GM21528 (cell line): Measurements from ENCODE around the gene ADCK1.
"Not testable (repeated sequence)": the region's sequence is repeated elsewhere in the genome, so short reads cannot be mapped to it uniquely, and the experiment has no call there.

Experiments
- ATAC-seq: cut with Tn5 transposase; IDR thresholded peaks from one replicate; pipeline ENCODE4 v1.9.1; 2021; ENCODE audit warnings: mild to moderate bottlenecking, moderate library complexity; ENCODE audit not compliant: unreplicated experiment, low FRiP score

ADCK1 gene

GRCh38 chr14:77892890-77893484, 93.1 kb downstream of the ADCK1 start:
- no peak for ATAC-seq

GRCh38 chr14:77897374-77897773, 97.5 kb downstream of the ADCK1 start:
- ATAC-seq: no peak

- no peak for ATAC-seq
Measured at GRCh38 chr14:77902811-77903210, 102.9 kb downstream of the ADCK1 start.

- no peak for ATAC-seq
Measured at GRCh38 chr14:77903221-77903620, 103.3 kb downstream of the ADCK1 start.

- ATAC-seq: no peak
Measured at GRCh38 chr14:77903937-77904617, 104.2 kb downstream of the ADCK1 start.

GRCh38 chr14:77906446-77906845, 106.5 kb downstream of the ADCK1 start:
- no peak for ATAC-seq

GRCh38 chr14:77908847-77909246, 108.9 kb downstream of the ADCK1 start:
- no peak for ATAC-seq

GRCh38 chr14:77909911-77910310, 110.0 kb downstream of the ADCK1 start:
- ATAC-seq: no peak

- ATAC-seq: no peak
Measured at GRCh38 chr14:77910506-77910905, 110.6 kb downstream of the ADCK1 start.

- no peak for ATAC-seq
Measured at GRCh38 chr14:77911356-77911755, 111.4 kb downstream of the ADCK1 start.

- no peak for ATAC-seq
Measured at GRCh38 chr14:77912754-77913556, 113.0 kb downstream of the ADCK1 start.

- no peak for ATAC-seq
Measured at GRCh38 chr14:77914073-77914721, 114.3 kb downstream of the ADCK1 start.

- ATAC-seq: not testable (repeated sequence)
Measured at GRCh38 chr14:77915390-77915789, 115.5 kb downstream of the ADCK1 start.

GRCh38 chr14:77917491-77918201, 117.7 kb downstream of the ADCK1 start:
- ATAC-seq: no peak

GRCh38 chr14:77918448-77918847, 118.5 kb downstream of the ADCK1 start:
- no peak for ATAC-seq

GRCh38 chr14:77920312-77920711, 120.4 kb downstream of the ADCK1 start:
- ATAC-seq: no peak

- no peak for ATAC-seq
Measured at GRCh38 chr14:77921818-77922217, 121.9 kb downstream of the ADCK1 start.

GRCh38 chr14:77923131-77923936, 123.4 kb downstream of the ADCK1 start:
- ATAC-seq: no peak

GRCh38 chr14:77924141-77924948, 124.4 kb downstream of the ADCK1 start:
- ATAC-seq: no peak
